ENCODE measurements around the gene SLC25A5.

- TF ChIP-seq CTCF (conservative IDR thresholded peaks at IDR 0.05; ENCODE audit: low read length) = no peak
- no peak for TF ChIP-seq EZH2phosphoT487 (IDR thresholded peaks at IDR 0.05; ENCODE audit: borderline replicate concordance)
Measured at GRCh38 chrX:119459181-119459580, 9.1 kb upstream of the SLC25A5 start.

Measured in Loucy (cell line).